Keratinocyte (primary cell): ENCODE results near the gene CLCN5. TPM values are rescaled to one million over a fixed set of nuclear protein-coding genes. Genes with fewer than 3 reads are reported as not detected.

Source experiments
- DNase-seq: peaks from one replicate; pipeline ENCODE4 v3.0.0-alpha.2; 2011; ENCODE audit warnings: low read depth, missing footprints, low spot score
- FAIRE-seq: peaks from 2 replicates; lab custom pipeline; 2011; peaks lifted over from hg19 to GRCh38; lab: Jason Lieb, UNC
- H2AFZ ChIP-seq: 2 replicates; pipeline ENCODE4 v1.6.0; 2012; ENCODE audit warnings: low read length, control low read depth, inconsistent platforms; ENCODE audit not compliant: control insufficient read depth
- H3K27ac ChIP-seq: 2 replicates; pipeline ENCODE4 v1.5.1; 2011; ENCODE audit warnings: low read length; ENCODE audit not compliant: control insufficient read depth, insufficient read depth
- H3K27me3 ChIP-seq: 3 replicates; pipeline ENCODE4 v1.6.0; 2011; ENCODE audit warnings: low read length; ENCODE audit not compliant: control insufficient read depth, insufficient read depth; ENCODE audit errors: extremely low read depth
- H3K36me3 ChIP-seq, 2 experiments: 2 replicates in 1 of 2; 3 replicates in 1 of 2; pipeline ENCODE4 v1.5.1; 2011; ENCODE audit warnings: low read length in 2 of 2, mild to moderate bottlenecking in 1 of 2; ENCODE audit not compliant: control insufficient read depth in 2 of 2, insufficient read depth in 2 of 2; ENCODE audit errors: extremely low read depth in 1 of 2
- H3K4me1 ChIP-seq: 3 replicates; pipeline ENCODE4 v1.5.1; 2011; ENCODE audit warnings: low read length; ENCODE audit not compliant: control insufficient read depth, insufficient read depth; ENCODE audit errors: extremely low read depth
- H3K4me2 ChIP-seq: 3 replicates; pipeline ENCODE4 v1.6.0; 2011; ENCODE audit warnings: low read depth, low read length; ENCODE audit not compliant: control insufficient read depth, insufficient read depth; ENCODE audit errors: extremely low read depth
- H3K4me3 ChIP-seq, 3 experiments: fragments of 200-600 bp in 1 of 3; sonication (generic) in 1 of 3; 2 replicates in 2 of 3; 3 replicates in 1 of 3; pipeline ENCODE4 v1.5.1; 2011 to 2016; ENCODE audit warnings: low read length in 3 of 3, mild to moderate bottlenecking in 3 of 3, control low read depth in 2 of 3, inconsistent platforms in 1 of 3, low read depth in 1 of 3, mixed read lengths in 1 of 3, mixed run types in 1 of 3, moderate library complexity in 1 of 3; ENCODE audit not compliant: control insufficient read depth in 2 of 3, insufficient read depth in 2 of 3; ENCODE audit errors: extremely low read depth in 1 of 3
- H3K79me2 ChIP-seq: 2 replicates; pipeline ENCODE4 v1.6.0; 2012; ENCODE audit warnings: low read length; ENCODE audit not compliant: control insufficient read depth, insufficient read depth
- H3K9ac ChIP-seq: 3 replicates; pipeline ENCODE4 v1.6.0; 2011; ENCODE audit warnings: low read length; ENCODE audit not compliant: control insufficient read depth, insufficient read depth; ENCODE audit errors: extremely low read depth
- H3K9me1 ChIP-seq: 3 replicates; pipeline ENCODE4 v1.6.0; 2011; ENCODE audit warnings: low read length; ENCODE audit not compliant: control insufficient read depth, insufficient read depth; ENCODE audit errors: extremely low read depth
- H3K9me3 ChIP-seq: 2 replicates; pipeline ENCODE4 v1.5.1; 2012; ENCODE audit warnings: low read depth, low read length; ENCODE audit not compliant: control insufficient read depth
- H4K20me1 ChIP-seq: 3 replicates; pipeline ENCODE4 v1.6.0; 2011; ENCODE audit warnings: low read length; ENCODE audit not compliant: control insufficient read depth, insufficient read depth; ENCODE audit errors: extremely low read depth
- CTCF ChIP-seq, 3 experiments: IDR thresholded peaks in 1 of 3; conservative IDR thresholded peaks in 1 of 3; optimal IDR thresholded peaks in 1 of 3; 2 replicates in 2 of 3; 3 replicates in 1 of 3; pipeline versions ENCODE3 to v1.5.1; 2011; ENCODE audit warnings: low read length in 3 of 3, mild to moderate bottlenecking in 3 of 3, moderate library complexity in 2 of 3, control low read depth in 1 of 3, inconsistent platforms in 1 of 3; ENCODE audit not compliant: insufficient read depth in 2 of 3; ENCODE audit errors: extremely low read depth in 1 of 3
- EZH2 ChIP-seq: IDR thresholded peaks from one replicate; pipeline ENCODE4 v1.6.1; 2012; ENCODE audit warnings: inconsistent platforms, mild to moderate bottlenecking, low read length, moderate library complexity
- dilution Hi-C: fragments of 300-500 bp; cut with MboI; formaldehyde crosslinking; loops from one replicate; pipeline ENCODE4 v1.7.0; 2020; ENCODE audit warnings: low sequenced_read_pairs; ENCODE audit not compliant: extremely low pct_ligation_motif_present
- polyA plus RNA-seq, 5 experiments: library from polyadenylated mRNA; depleted of rRNA in 3 of 5; stranded (reverse) in 3 of 5; stranded (forward) in 1 of 5; unstranded in 1 of 5; fragments of >200 nt; gene quantifications; 1 replicate in 1 of 5; 2 replicates in 3 of 5; 3 replicates in 1 of 5; pipeline versions ENCODE4 v1.2.1 to v1.2.3, GENCODE V29; 2011 to 2012; ENCODE audit warnings: missing spikeins in 2 of 5, low read depth in 1 of 5, low replicate concordance in 1 of 5

The CLCN5 gene
- polyA plus RNA-seq, 1 donor (not counting 4 experiments of a cell fraction or from before 2014, with no cell fraction given) = 3.9 TPM

- FAIRE-seq = no peak
- no peak for DNase-seq
- no peaks in the 10 kb centered on the region for H3K9me3 ChIP-seq
Observed at GRCh38 chrX:49977319-49978090, 55.1 kb downstream of the CLCN5 start.

GRCh38 chrX:49978176-49978575 is 55.8 kb downstream of the CLCN5 start:
- no peak overlapping the region for H3K9ac ChIP-seq
- no peak for TF ChIP-seq CTCF (optimal IDR thresholded peaks at IDR 0.05 in 1 of 3, IDR thresholded peaks at IDR 0.05 in 1 of 3, conservative IDR thresholded peaks at IDR 0.05 in 1 of 3; ENCODE audit: extremely low read depth in 1 of 3, insufficient read depth in 2 of 3, low read length in 3 of 3)
- no peak for TF ChIP-seq EZH2
- H3K4me1 ChIP-seq = no peaks in the 10 kb centered on the region
- no peaks in the 10 kb centered on the region for H3K79me2 ChIP-seq
- dilution Hi-C loops = no loop called here
- no peak overlapping the region for H3K4me3 ChIP-seq
- H3K9me1 ChIP-seq = no peaks in the 10 kb centered on the region
- H4K20me1 ChIP-seq = no peaks in the 10 kb centered on the region
- FAIRE-seq (no peak), DNase-seq (no peak)
- H2AFZ ChIP-seq = no peak overlapping the region
- H3K27ac ChIP-seq = no peak overlapping the region
- no peaks in the 10 kb centered on the region for H3K27me3 ChIP-seq
- no peak overlapping the region for H3K4me2 ChIP-seq
- no peaks in the 10 kb centered on the region for H3K9me3 ChIP-seq
- no peaks in the 10 kb centered on the region for H3K36me3 ChIP-seq

More at GRCh38 chrX:49977319-49978090, 55.1 kb downstream of the CLCN5 start:
- Histone ChIP-seq H3K27me3 (no peaks in the 10 kb centered on the region), H3K9ac (no peak overlapping the region), H3K4me1 (no peaks in the 10 kb centered on the region), H3K4me2 (no peak overlapping the region), H3K4me3 (no peak overlapping the region), H3K79me2 (no peaks in the 10 kb centered on the region), H3K36me3 (no peaks in the 10 kb centered on the region), H3K9me1 (no peaks in the 10 kb centered on the region), H2AFZ (no peak overlapping the region), H3K27ac (no peak overlapping the region), H4K20me1 (no peaks in the 10 kb centered on the region)
- TF ChIP-seq EZH2 (no peak), CTCF (optimal IDR thresholded peaks at IDR 0.05 in 1 of 3, IDR thresholded peaks at IDR 0.05 in 1 of 3, conservative IDR thresholded peaks at IDR 0.05 in 1 of 3; ENCODE audit: extremely low read depth in 1 of 3, insufficient read depth in 2 of 3, low read length in 3 of 3) (no peak)
- dilution Hi-C loops = no loop called here
